Measurements from ENCODE around the gene SCAANT1. TPM values are rescaled to one million over a fixed set of nuclear protein-coding genes. Genes with fewer than 3 reads are reported as not detected.

Gene SCAANT1
- total RNA-seq, 3 donors from 2014 or later: not detected

DNA sequence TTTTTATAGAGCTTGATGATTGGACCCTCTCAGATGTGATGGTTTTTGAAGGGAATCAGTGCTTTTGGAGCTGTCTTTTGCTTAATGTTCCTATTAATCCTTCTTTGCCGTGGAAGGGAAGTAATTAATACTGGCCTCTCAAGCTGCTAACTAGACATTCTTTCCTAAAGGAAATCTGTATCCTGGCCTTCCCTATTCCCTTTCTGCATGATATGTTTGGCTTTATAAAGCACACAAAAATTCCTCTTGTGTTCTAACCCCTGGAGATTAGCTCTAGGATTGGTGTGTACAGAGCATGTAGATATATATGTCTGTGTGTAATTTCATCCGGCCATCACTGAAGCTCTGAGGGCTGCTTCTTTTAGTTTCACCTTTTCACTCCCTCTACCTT lies 41.6 kb downstream of the SCAANT1 start:
- H3K4me3 ChIP-seq: no peak overlapping the region
- DNase-seq (no peak), ATAC-seq (no peak)
- TF ChIP-seq, protein P1, sequence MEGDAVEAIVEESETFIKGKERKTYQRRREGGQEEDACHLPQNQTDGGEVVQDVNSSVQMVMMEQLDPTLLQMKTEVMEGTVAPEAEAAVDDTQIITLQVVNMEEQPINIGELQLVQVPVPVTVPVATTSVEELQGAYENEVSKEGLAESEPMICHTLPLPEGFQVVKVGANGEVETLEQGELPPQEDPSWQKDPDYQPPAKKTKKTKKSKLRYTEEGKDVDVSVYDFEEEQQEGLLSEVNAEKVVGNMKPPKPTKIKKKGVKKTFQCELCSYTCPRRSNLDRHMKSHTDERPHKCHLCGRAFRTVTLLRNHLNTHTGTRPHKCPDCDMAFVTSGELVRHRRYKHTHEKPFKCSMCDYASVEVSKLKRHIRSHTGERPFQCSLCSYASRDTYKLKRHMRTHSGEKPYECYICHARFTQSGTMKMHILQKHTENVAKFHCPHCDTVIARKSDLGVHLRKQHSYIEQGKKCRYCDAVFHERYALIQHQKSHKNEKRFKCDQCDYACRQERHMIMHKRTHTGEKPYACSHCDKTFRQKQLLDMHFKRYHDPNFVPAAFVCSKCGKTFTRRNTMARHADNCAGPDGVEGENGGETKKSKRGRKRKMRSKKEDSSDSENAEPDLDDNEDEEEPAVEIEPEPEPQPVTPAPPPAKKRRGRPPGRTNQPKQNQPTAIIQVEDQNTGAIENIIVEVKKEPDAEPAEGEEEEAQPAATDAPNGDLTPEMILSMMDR (IDR thresholded peaks at IDR 0.05): no peak
- H3K9me3 ChIP-seq: no peaks in the 10 kb centered on the region
- no peaks in the 10 kb centered on the region for H3K36me3 ChIP-seq (ENCODE audit: low read depth)
- intact Hi-C loops (cut with DNase I, micrococcal nuclease): no loop called here
- H3K4me1 ChIP-seq (ENCODE audit: low read depth): no peaks in the 10 kb centered on the region

DNA sequence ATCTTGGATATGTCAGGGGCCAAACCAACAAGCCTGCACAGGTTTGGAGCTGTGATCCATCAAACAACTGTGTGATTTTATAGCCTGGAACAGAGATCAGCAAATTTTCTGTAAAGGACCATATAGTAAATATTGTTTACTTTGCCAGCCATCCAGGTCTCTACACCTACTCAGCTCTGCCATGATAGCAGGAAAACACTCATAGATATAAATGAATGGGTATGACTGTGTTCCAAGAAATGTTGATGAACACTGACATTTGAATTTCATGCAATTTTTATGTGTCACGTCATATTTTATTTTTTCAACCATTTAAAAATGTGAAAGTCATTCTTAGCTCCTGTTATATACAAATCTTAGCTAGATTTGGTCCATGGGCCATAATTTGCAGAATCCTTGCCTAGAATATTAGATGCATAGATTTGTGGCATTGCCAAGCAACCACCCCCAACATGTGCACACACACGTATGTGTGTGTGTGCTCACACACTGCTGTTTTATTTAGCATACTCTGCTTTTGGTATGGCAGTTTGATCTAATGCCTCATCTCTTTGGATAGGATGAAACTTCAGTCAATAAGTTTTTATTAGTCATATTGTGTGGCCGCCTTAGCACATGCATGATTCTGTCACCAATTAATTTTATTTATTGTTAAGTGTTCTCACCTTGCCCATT lies 42.1 kb downstream of the SCAANT1 start:
- TF ChIP-seq, protein P1 (IDR thresholded peaks at IDR 0.05): no peak
- ATAC-seq (no peak), DNase-seq (no peak)
- Histone ChIP-seq H3K4me1 (ENCODE audit: low read depth) (no peaks in the 10 kb centered on the region), H3K4me3 (no peak overlapping the region), H3K9me3 (no peaks in the 10 kb centered on the region), H3K36me3 (ENCODE audit: low read depth) (no peaks in the 10 kb centered on the region)
- intact Hi-C loops (cut with DNase I, micrococcal nuclease): no loop called here

DNA sequence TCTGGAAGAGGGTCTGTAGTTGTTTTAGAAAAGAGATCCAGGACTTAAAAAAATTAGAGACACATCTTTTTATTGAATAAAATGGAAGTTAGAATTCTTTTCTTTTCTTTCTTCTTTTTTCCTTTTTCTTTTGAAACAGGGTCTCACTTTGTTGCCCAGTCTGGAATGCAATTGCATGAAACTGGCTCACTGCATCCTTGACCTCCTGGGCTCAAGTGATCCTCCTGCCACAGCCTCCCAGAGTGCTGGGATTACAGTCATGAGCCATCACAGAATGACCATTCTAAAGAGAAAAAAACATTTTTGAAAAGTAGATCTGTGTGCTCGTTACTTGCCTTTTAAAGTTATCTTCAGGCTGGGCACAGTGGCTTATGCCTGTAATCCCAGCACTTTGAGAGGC lies 45.0 kb downstream of the SCAANT1 start:
- TF ChIP-seq, protein P1 (IDR thresholded peaks at IDR 0.05): no peak
- intact Hi-C loops (cut with DNase I, micrococcal nuclease): no loop called here
- no peaks in the 10 kb centered on the region for H3K36me3 ChIP-seq (ENCODE audit: low read depth)

DNA sequence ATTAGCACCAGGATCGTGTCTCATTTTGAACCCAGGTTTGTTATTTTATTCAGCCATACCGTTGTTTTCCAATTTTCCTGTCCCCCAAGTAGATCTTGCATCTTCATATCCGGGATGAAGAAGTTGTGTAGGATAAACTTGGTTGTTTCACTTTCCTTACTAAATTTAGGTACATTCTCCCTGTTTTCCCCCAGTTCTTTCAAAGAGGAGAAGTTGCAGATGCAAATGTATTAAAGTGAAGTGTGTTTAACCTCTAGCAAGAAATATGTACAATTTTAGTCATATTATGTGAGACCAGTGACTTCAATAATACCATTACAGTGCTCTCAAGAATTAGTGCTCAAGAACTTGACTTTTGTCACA lies 47.2 kb downstream of the SCAANT1 start:
- intact Hi-C loops (cut with DNase I, micrococcal nuclease): no loop called here
- TF ChIP-seq, protein P1 (IDR thresholded peaks at IDR 0.05): no peak
- ATAC-seq (no peak), DNase-seq (no peak)
- Histone ChIP-seq H3K36me3 (ENCODE audit: low read depth) (no peaks in the 10 kb centered on the region), H3K9me3 (no peaks in the 10 kb centered on the region), H3K4me1 (ENCODE audit: low read depth) (peaks cover 5% of the 10 kb centered on the region), H3K4me3 (no peak overlapping the region)

More for the DNA sequence above, 45.0 kb downstream of the SCAANT1 start:
- DNase-seq (no peak), ATAC-seq (no peak)
- Histone ChIP-seq H3K4me3 (no peak overlapping the region), H3K9me3 (no peaks in the 10 kb centered on the region), H3K4me1 (ENCODE audit: low read depth) (peaks cover 5% of the 10 kb centered on the region)

DNA sequence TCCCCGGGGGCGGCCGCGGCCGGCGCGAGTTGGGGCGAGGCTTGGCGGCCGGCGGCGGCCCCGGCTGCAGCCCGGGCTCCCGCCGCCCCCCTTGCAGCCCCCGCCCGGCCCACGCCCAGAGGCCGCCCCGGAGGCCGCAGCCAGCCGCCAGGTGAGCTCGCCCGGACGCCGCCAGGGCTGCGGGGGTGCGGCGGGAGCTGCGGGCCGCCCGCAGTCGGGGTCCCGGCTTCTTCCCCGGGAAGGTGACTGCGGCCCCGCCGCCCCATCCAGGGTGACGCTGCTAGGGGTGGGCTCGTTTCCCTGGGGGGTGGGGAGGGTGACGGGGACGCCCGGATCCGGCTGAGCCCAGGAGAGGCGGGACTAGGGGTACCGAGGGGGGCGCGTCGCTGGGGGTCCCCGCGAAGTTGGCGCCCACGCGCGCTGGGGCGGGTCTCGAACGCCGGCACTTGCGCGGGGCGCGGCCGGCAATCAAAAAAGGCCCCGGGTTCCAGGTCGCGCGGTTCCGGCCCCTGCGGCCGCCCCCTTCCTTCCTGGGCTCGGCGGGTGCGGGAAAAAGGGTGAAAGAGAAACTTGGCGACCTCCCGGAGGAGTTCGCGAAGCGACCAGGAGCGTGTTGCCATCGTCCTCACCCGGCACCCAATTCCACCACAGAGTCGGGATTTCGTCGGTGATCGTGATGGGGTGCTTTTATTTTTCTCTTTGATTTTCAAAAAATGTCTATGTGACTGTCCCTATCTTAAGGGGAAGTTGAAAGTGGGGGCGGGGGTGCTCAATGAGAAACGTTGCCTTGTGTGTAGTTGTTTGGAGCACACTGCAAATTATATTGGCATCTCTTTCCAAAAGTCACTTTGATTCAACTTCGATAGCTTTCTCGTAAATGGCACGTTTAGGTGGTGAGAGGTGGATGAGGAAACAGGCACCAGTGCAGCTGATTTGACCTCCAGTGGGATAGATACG lies 47.9 kb downstream of the SCAANT1 start:
- Histone ChIP-seq H3K4me3 (peak overlapping the region; percentile 91), H3K4me1 (ENCODE audit: low read depth) (peaks cover 5% of the 10 kb centered on the region), H3K36me3 (ENCODE audit: low read depth) (no peaks in the 10 kb centered on the region), H3K9me3 (no peaks in the 10 kb centered on the region)
- TF ChIP-seq, protein P1 (IDR thresholded peaks at IDR 0.05): no peak
- ATAC-seq (peak; percentile 77), DNase-seq (peak; percentile 67 to 77 (median 71))
- intact Hi-C loops (cut with DNase I, micrococcal nuclease): no loop called here
